OCI-LY1 (cell line): ENCODE data around the gene RPGRIP1L.

Experiments
- H2AFZ ChIP-seq: fragments of 200-600 bp; sonication (generic), shearing (Covaris generic); 2 replicates; pipeline ENCODE4 v1.6.0; 2014; ENCODE audit warnings: antibody characterized with exemption, mild to moderate bottlenecking, low read length
- H3F3A ChIP-seq: fragments of 200-600 bp; sonication (generic), shearing (Covaris generic); 2 replicates; pipeline ENCODE4 v1.6.0; 2014; ENCODE audit warnings: mild to moderate bottlenecking, antibody characterized with exemption, low read length, moderate library complexity; ENCODE audit not compliant: insufficient read depth
- H3K27ac ChIP-seq: fragments of 200-600 bp; sonication (generic); 2 replicates; pipeline ENCODE4 v1.5.1; 2014; ENCODE audit warnings: low read length, mixed run types, mild to moderate bottlenecking, low read depth; ENCODE audit not compliant: poor library complexity, severe bottlenecking
- H3K27me3 ChIP-seq: fragments of 200-600 bp; sonication (generic); 2 replicates; pipeline ENCODE4 v1.6.0; 2014; ENCODE audit warnings: antibody characterized with exemption, mild to moderate bottlenecking, low read length, moderate library complexity; ENCODE audit not compliant: insufficient read depth
- H3K36me3 ChIP-seq: fragments of 200-600 bp; sonication (generic); 2 replicates; pipeline ENCODE4 v1.6.1; 2014; ENCODE audit warnings: mild to moderate bottlenecking, antibody characterized with exemption, low read length, moderate library complexity, mixed read lengths; ENCODE audit not compliant: insufficient read depth
- H3K4me1 ChIP-seq: fragments of 200-600 bp; sonication (generic); 2 replicates; pipeline ENCODE4 v1.5.1; 2014; ENCODE audit warnings: mild to moderate bottlenecking, low read length, moderate library complexity; ENCODE audit not compliant: insufficient read depth, severe bottlenecking
- H3K4me2 ChIP-seq: fragments of 200-600 bp; sonication (generic), shearing (Covaris generic); 2 replicates; pipeline ENCODE4 v1.6.1; 2014; ENCODE audit warnings: low read length
- H3K4me3 ChIP-seq: fragments of 200-600 bp; sonication (generic); 2 replicates; pipeline ENCODE4 v1.5.1; 2014; ENCODE audit warnings: low read length, low read depth, mild to moderate bottlenecking, mixed read lengths; ENCODE audit not compliant: poor library complexity, severe bottlenecking
- H3K79me2 ChIP-seq: fragments of 200-600 bp; shearing (Covaris generic); 2 replicates; pipeline ENCODE4 v1.6.1; 2016; ENCODE audit warnings: mixed run types, low read length, mixed read lengths; ENCODE audit not compliant: insufficient read depth
- H3K9ac ChIP-seq: fragments of 200-600 bp; sonication (generic), shearing (Covaris generic); 2 replicates; pipeline ENCODE4 v1.6.1; 2014; ENCODE audit warnings: mild to moderate bottlenecking, low read length, mixed read lengths
- H3K9me2 ChIP-seq: fragments of 200-600 bp; sonication (generic), shearing (Covaris generic); 2 replicates; pipeline ENCODE4 v1.6.1; 2014; ENCODE audit warnings: low read depth, mild to moderate bottlenecking, low read length, mixed read lengths
- H3K9me3 ChIP-seq: fragments of 200-600 bp; shearing (Covaris generic); 2 replicates; pipeline ENCODE4 v1.6.1; 2014; ENCODE audit warnings: low read length, mixed read lengths
- H4K20me1 ChIP-seq: fragments of 200-600 bp; sonication (generic), shearing (Covaris generic); 2 replicates; pipeline ENCODE4 v1.6.0; 2016; ENCODE audit warnings: mild to moderate bottlenecking, low read length; ENCODE audit not compliant: insufficient read depth
- EZH2 ChIP-seq: fragments of 200-600 bp; sonication (generic), shearing (Covaris generic); IDR thresholded peaks from 2 replicates; pipeline ENCODE4 v1.8.0; 2017; ENCODE audit warnings: borderline replicate concordance, mixed run types, mild to moderate bottlenecking, antibody characterized with exemption, low read length, moderate library complexity, mixed read lengths
- TF ChIP-seq, protein P1 (sequence below): fragments of 200-600 bp; sonication (generic), shearing (Covaris generic); IDR thresholded peaks from 2 replicates; pipeline ENCODE4 v1.5.1; 2017; ENCODE audit warnings: mild to moderate bottlenecking, antibody characterized with exemption, low read length, moderate library complexity, mixed read lengths

Gene RPGRIP1L

DNA sequence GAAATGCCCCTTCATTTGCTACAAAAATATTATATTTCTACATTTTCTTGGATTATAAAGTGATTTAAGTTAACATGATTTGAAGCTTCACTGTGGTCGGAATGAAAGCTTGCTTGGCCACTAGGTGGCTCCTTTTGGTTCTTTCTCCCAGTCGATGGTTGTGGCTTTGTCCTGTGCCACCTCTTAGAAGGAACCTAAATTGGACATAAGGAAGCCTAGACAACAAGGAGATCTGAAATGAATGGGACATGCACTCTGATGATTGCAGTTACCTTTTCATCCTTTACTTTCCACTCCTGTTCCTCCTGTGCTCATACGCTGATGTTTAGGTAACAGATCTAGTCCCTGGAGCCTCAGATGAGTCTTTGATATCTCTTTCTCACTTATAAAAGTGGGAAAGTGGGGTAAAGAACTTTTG lies 39.5 kb upstream of the RPGRIP1L start:
- peaks cover 4% of the 10 kb centered on the region; the same call in 1 of the 2 replicates for H3K9me3 ChIP-seq
- no peaks in the 10 kb centered on the region for H3F3A ChIP-seq
- H3K9ac ChIP-seq: no peak overlapping the region
- no peaks in the 10 kb centered on the region for H3K36me3 ChIP-seq
- TF ChIP-seq, protein P1, sequence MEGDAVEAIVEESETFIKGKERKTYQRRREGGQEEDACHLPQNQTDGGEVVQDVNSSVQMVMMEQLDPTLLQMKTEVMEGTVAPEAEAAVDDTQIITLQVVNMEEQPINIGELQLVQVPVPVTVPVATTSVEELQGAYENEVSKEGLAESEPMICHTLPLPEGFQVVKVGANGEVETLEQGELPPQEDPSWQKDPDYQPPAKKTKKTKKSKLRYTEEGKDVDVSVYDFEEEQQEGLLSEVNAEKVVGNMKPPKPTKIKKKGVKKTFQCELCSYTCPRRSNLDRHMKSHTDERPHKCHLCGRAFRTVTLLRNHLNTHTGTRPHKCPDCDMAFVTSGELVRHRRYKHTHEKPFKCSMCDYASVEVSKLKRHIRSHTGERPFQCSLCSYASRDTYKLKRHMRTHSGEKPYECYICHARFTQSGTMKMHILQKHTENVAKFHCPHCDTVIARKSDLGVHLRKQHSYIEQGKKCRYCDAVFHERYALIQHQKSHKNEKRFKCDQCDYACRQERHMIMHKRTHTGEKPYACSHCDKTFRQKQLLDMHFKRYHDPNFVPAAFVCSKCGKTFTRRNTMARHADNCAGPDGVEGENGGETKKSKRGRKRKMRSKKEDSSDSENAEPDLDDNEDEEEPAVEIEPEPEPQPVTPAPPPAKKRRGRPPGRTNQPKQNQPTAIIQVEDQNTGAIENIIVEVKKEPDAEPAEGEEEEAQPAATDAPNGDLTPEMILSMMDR: peak; percentile 79
- no peak for TF ChIP-seq EZH2
- H2AFZ ChIP-seq: no peak overlapping the region
- H3K9me2 ChIP-seq: no peaks in the 10 kb centered on the region
- no peaks in the 10 kb centered on the region for H3K27me3 ChIP-seq
- H3K4me1 ChIP-seq: peaks cover 10% of the 10 kb centered on the region
- peaks cover 3% of the 10 kb centered on the region; the same call in 1 of the 2 replicates for H3K79me2 ChIP-seq
- H3K4me3 ChIP-seq: no peak overlapping the region
- no peak overlapping the region for H3K4me2 ChIP-seq
- H3K27ac ChIP-seq: no peak overlapping the region
- H4K20me1 ChIP-seq: no peaks in the 10 kb centered on the region

DNA sequence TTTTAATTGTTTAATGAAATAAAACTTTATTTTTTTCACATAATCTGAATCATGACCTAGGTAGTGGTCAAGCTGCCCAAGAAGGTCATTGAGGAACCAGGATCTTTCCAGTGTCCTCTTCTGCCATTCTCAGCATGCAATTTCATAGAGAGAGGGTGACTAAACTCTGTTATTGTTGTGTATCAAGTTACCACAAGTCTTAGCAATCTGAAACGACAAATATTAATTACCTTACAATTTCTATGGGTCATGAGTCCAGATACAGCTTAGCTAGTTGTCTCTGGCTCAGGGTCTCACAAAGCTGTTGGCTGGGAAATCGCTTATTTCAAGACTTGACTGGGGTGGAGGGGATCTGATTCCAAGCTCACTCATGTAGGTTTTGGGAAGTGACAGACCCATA lies 37.9 kb upstream of the RPGRIP1L start:
- Histone ChIP-seq H3K9me3 (no peaks in the 10 kb centered on the region), H3K4me2 (no peak overlapping the region), H3K9me2 (no peaks in the 10 kb centered on the region), H2AFZ (no peak overlapping the region), H3K4me3 (no peak overlapping the region), H3K9ac (no peak overlapping the region), H3F3A (no peaks in the 10 kb centered on the region), H3K27me3 (no peaks in the 10 kb centered on the region), H3K27ac (no peak overlapping the region), H3K36me3 (no peaks in the 10 kb centered on the region), H4K20me1 (no peaks in the 10 kb centered on the region), H3K79me2 (no peaks in the 10 kb centered on the region), H3K4me1 (peaks cover 10% of the 10 kb centered on the region)
- TF ChIP-seq, protein P1: no peak
- TF ChIP-seq EZH2: no peak

DNA sequence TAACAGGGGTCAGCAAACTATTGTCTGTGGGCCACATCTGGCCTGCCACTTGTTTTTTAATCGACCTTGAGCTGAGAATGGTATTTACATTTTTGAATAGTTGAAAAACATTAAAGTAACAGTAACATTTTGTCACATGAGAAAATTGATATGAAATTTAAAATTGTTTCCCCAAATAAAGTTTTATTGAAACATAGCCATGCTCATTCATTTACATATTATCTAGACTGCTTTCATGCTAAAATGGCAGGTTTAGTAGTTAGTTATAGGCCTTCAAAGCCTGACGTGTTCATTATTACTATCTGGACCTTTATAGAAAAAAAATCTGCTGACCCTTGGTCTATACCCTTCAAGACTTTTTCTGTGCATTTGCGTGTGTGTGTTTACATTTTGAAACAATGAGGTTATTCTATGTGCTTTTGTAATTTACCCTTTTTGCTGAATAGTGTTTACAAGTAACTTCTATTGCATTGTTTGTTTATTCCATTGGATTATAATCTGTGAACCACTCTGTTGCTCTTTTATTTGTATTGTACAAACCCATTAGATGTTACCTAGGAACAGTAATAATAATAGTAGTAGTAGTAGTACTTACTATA lies 37.4 kb upstream of the RPGRIP1L start:
- Histone ChIP-seq H3K79me2 (no peaks in the 10 kb centered on the region), H3K27ac (no peak overlapping the region), H3K36me3 (no peaks in the 10 kb centered on the region), H2AFZ (no peak overlapping the region), H3K9ac (no peak overlapping the region), H3K27me3 (no peaks in the 10 kb centered on the region), H3K9me2 (no peaks in the 10 kb centered on the region), H3K9me3 (no peaks in the 10 kb centered on the region), H3F3A (no peaks in the 10 kb centered on the region), H4K20me1 (no peaks in the 10 kb centered on the region), H3K4me3 (no peak overlapping the region), H3K4me2 (no peak overlapping the region), H3K4me1 (peaks cover 10% of the 10 kb centered on the region)
- TF ChIP-seq EZH2: no peak
- TF ChIP-seq, protein P1: no peak
